DMS114 treated with DMSO at 0.1 percent for 48 hours (cell line): ENCODE measurements around the gene MB21D2.
"Not testable (repeated sequence)": the region's sequence is repeated elsewhere in the genome, so short reads cannot be mapped to it uniquely, and the experiment has no call there.

ENCODE experiments used
- DNase-seq: peaks from one replicate; lab custom pipeline; 2025; ENCODE audit not compliant: unreplicated experiment; lab: John Stamatoyannopoulos, UW

MB21D2 gene

DNA sequence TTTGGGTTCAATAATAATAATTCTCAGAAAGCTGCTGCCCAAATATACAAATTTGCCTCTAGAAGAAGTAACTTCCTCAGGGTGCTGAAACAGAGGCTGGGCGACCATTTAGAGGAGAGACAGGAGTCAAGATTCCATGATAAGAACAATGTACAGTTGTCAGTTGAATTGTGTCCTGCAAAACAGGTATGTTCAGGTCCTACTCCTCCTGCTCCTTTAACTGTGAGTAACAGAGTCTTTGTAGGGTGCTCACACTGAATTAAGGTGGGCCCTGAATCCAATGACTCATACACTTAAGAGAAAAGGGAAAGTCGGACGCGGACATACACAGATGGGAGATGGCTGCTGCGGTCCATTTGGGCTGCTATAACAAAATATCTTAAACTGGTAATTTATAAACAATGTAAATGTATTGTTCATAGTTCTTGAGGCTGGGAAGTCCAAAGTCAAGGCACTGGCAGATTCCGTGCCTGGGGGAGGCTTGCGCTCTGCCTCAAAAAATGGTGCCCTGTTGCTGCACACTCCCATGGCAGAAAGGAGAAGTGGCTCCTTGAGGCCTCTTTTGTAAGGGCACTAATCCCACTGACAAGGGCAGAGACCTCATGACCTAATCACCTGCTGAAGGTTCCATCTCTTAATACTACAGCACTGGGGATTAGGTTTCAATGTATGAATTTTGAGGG, 55.1 kb downstream of the MB21D2 start:
- no peak for DNase-seq

DNA sequence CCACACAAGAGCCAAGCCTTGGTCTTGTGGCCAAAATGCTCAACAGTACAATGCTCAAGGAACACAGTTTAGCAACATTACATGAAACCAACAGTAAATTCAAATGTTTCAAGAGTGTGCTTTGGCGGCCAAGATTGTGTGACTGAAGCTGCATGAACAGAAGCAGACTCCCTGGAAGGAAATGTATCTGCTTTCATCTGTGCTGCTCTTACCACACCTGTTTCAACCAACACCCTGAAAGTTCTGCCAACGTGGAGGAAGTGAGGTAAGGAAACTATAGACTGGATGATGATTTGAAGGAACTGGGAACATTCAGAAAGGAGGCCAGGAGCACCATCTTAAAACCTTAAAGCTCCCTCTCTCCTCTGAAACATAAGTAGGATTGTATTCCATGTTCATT, 55.7 kb downstream of the MB21D2 start:
- no peak for DNase-seq

- DNase-seq, result no peak
These were observed 57.2 kb downstream of the MB21D2 start for GRCh38 chr3:192860454-192860853.

DNA sequence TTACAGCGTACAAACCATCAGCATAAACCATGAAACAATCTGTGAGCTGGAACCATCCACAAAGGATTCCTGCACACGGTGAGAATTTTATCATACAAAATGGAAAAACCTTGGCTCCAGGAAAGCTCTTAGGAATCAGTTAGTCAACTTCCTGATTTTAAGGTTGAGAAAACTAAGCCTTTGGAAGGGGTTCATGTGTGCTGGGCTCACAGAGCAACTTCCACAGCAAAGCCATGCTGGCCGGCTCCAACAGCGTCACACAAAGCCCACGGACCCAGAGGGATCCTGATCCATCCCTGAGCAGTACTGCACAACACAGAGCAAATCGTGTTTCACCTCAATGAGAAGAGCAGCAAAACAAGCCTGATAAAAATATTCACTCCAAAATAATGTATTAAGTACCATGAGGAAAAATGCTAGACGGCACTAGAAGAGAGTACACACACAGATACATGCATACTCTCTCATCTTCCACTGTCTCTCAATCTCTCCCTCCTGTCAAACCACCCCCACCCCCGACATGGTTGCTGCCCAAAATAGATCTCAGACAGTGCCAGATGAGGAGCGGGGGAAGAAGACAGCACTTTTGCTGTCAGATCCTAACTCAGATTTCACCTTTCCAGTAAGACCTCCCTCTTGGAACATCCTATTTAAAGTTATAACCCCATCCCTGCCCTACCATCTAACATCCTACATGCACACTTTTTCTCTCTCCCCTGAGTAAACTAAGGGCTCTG, 58.6 kb downstream of the MB21D2 start:
- DNase-seq, result no peak

- DNase-seq, result no peak
These were observed 60.4 kb downstream of the MB21D2 start for GRCh38 chr3:192857260-192857661.

DNA sequence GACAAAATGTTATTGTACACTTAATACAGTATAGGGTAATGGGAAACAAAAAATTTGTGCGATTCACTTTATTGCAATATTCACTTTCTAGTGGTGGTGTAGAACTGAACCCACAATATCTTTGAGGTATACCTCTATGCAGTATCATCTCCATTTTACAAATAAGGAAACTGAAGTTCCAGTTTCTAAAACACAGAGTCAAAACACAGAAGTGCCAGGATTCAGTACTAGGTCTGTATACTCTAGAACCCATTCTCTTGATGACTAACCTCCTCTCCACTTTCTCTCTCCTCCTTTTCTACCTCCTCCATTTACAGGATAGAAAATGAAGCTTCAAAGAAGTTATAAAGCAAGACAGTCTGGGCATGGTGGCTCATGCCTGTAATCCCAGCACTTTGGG, 62.2 kb downstream of the MB21D2 start:
- no peak for DNase-seq

DNA sequence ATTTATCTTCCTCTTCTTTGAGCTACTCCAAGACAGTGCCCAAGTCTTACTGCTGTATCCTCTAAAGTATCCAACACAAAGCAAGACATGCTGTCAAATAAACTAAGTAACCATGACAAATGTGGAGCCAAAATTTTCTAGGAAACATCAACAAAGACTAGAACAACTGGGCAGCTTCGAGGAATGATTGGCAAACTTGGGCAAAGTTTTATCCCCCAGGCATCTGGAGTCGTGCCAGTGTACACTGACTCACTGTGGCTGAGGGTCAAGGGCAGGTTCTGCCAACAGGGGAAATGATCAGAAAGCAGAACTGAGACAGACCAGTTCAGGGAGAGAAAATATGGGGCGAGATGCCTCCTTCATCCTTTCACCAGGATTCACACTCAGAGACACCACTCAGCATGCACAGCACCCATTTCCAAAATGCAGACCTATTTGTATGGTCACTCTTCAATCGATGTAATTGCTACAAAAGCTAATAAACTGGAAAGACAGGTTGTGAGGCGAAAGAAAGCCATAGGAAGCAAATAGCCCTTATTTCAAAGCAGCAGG, 65.8 kb downstream of the MB21D2 start:
- DNase-seq, result no peak

DNA sequence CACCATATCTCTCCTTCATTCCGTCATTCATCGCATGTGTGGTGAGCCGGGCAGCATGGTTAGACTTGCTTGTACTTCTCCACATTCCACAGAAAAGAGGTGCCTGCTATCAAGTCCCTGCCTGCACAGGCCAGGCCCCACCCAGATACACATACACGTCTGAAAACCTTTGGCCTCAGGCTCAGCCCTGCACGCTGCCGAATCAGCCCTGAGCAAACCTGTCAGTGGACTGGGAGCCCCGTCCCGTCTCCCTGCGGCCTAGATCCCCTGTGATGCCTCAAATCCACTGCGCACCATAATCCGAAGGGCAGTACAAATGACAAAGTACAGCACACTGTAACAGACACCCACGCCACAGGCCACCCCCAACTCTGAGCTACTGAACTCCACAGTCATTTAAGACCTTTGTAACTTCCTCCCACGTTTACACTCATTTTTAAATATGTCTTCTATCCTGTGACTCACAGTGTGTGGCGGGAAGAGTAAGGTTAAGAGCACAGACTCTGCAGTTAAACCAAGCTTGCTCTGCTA, 67.1 kb downstream of the MB21D2 start:
- DNase-seq, result no peak

DNA sequence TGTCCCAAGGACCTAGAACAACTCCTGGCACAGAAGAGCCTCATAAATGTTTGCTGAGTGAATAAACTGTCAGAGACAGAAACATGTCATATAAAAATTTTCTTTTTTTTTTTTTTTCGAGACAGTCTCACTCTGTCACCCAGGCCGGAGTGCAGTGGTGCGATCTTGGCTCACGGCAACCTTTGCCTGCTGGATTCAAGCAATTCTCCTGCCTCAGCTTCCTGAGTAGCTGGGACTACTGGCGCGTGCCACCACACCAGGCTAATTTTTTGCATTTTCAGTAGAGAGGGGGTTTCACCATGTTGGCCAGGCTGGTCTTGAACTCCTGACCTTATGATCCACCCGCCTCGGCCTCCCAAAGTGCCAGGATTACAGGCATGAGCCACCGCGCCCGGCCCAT, 67.8 kb downstream of the MB21D2 start:
- not testable (repeated sequence) for DNase-seq

- DNase-seq, result no peak
These were observed 69.1 kb downstream of the MB21D2 start for GRCh38 chr3:192848371-192849233.

DNA sequence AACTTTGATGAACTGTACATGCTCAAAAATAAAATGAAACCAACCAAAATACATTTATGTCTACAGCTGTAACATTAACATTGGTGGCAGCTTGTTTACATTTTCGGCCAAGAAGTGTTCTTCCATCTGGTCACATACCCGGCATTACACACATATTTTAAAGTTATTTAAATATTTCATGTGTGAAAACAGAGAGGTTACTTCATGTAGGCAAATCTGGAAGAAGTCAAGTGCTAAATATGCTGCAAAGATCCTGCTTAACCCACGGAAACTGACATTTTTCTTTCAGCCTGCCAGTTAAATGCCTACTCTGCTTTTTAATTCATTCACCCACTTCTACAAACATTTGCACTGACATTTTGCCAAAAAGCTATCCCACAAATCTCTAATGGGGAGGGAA, 69.7 kb downstream of the MB21D2 start:
- no peak for DNase-seq

- no peak for DNase-seq
These were observed 72.2 kb downstream of the MB21D2 start for GRCh38 chr3:192845526-192845855.

GRCh38 chr3:192844836-192845525, 72.7 kb downstream of the MB21D2 start:
- DNase-seq, result no peak

- DNase-seq, result no peak
These were observed 73.2 kb downstream of the MB21D2 start for GRCh38 chr3:192844486-192844765.

DNA sequence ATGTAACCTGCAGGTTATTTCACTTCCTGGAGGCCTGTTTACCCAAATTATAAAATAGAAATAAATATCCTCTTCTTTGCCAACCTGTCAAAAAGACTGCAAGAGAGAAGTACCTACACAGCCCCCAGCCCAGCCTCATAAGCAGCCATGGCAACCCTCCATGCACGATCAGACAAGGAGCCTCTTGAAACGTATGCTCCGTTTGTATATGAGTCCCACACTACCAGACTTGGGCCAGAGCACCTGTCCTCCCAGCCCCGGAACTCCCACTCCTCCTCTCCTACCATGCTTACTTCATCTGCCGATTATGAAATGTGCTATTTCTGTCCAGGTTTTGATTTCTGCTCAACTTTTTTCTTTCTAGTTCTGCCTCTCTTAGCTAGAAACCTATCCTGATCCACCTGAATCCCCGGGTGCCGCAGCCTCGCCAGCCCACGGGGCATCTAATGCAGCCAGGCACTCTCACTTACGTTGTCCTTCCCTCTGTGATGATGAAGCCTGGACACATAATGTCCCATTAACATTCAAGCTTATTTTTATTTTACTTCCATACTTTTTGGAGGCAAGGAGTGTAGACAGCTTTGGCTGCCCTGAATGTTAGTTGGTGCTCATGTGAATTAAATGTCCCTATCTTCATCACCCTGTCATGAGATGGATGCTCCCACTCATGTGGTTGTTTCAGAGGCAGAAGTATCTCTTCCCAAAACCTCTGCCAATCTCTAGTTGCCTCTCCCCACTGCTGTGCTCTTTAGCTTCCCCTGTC, 73.8 kb downstream of the MB21D2 start:
- DNase-seq, result no peak

DNA sequence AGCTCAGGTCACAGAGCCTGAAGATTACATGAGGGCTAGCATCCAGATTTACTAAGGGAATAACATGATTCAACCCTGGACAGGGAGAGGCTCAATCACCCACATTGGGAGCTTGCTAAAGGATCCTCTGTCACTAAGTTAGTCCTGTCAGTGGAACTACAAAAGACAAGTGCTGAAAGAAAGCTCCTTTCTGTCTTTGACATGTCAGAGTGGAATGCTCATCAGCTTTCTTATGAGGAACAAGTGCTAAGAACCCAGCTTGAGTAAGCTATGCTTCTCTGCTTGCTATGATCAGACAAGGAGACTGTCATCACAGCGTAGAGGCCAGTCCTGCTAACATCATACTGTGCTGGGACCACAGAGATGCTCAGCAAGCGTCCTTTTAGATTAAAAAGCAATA, 74.5 kb downstream of the MB21D2 start:
- DNase-seq, result no peak

DNA sequence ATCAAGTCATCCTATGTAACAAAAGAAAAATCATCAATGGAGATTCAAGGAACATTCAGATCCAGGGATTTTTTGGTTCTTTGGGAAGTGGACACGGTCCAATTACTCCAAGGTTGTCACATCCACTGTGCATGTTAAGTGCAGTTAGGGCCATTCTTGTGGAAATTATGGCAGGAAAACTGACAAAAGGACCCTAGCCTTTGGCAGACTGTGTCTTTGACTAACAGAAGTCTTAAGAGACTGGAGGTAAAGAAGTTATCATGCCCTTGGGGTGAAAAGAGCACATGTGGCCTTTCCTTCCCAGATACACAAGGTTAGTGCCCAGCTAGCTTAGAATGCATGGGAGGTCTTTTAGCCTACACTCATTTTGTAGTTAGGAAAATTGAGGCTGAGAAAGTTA, 74.9 kb downstream of the MB21D2 start:
- DNase-seq, result no peak

DNA sequence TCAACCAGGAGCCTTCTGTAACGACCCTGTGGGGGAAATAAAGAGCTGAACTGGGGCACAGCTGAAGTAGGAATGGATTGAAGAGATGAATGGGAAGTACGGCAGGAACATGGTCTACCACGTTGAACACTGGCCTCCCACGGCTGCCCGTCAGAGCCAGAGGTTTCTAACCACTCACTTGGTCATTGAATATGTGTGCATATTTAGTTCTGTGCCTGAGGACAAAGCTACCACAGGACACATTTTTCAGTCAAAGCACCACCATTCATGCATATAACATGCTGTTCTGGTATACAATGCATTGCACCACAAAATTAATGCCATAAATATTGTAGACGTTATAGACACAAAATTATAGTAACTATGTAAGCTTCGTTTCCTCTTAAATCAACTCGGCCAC, 75.5 kb downstream of the MB21D2 start:
- DNase-seq, result no peak

DNA sequence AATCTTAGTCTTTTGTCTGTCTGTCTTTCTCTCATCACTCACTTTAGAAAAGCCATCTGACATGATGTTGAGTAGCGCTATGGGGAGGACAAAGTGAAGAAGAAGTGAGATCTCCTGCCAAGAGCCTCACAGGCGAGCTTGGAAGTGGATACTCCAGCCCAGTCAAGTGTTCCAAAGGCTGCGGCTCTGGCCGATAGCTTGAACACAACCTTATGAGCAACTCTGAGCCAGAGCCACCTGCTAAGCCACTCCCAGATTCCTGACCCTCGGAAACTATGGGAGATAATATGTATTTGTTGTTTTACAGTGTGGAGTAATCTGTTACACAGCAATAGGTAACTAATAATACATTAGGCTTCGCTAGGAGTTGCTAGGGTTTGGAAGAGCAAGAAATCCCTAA, 76.2 kb downstream of the MB21D2 start:
- no peak for DNase-seq

DNA sequence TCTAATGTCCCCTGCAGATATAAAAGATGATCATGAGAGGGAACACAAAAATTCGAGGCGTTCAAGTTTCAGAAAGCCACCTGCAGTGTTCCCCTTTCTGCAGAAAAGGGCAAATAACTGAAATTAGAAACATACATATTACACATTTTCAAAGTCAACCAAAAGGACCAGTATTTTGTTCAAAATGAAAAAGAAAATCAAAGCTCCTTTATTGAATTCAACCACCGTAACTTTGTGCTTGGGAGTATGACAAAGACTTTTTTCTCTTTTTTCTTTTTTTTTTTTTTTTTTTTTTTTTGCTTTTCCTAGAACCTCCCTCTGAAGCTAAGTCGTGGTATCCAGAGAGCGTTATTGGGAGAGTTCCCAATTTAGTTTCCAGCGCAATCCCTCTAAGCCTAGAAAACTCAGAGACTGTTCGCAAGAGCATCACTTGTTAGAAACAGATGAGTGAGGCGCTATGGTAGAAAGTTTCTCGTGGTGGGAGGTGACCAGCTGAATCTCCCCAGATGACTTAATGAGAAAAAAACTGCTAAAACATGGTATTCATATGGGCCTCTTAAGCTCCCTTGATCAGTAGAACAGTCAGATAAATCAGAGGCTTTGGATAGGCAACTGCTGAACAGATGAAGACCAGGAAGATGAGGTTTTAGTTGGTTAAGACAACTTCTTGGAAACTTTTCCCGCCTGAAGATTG, 77.4 kb downstream of the MB21D2 start:
- no peak for DNase-seq
